Breast epithelium (tissue), 4 donors: ENCODE measurements around the gene SH2D3A. TPM values are rescaled to one million over a fixed set of nuclear protein-coding genes. Genes with fewer than 3 reads are reported as not detected.

ENCODE experiments used
- DNase-seq, 2 donors: peaks; one replicate each; pipeline ENCODE4 v3.0.0-alpha.2; 2019; ENCODE audit warnings: low spot score in 2 of 2
- H3K27ac ChIP-seq, 2 donors: fragments of 200-600 bp; sonication (generic) in 1 of 2; one replicate each; pipeline ENCODE4 v1.5.1; 2016 to 2019; ENCODE audit warnings: mild to moderate bottlenecking in 1 of 2
- H3K27me3 ChIP-seq, 2 donors: fragments of 200-600 bp; sonication (generic) in 1 of 2; one replicate each; pipeline versions ENCODE4 v1.5.1 to v1.6.0; 2017 to 2019; ENCODE audit warnings: control low read depth in 1 of 2, mild to moderate bottlenecking in 1 of 2
- H3K36me3 ChIP-seq: fragments of 200-600 bp; one replicate; pipeline ENCODE4 v1.5.1; 2019
- H3K4me1 ChIP-seq, 2 donors: fragments of 200-600 bp; sonication (generic); one replicate each; pipeline ENCODE4 v1.5.1; 2016 to 2019; ENCODE audit warnings: control low read depth in 1 of 2
- H3K4me3 ChIP-seq, 3 donors: fragments of 200-600 bp; sonication (generic); 1 replicate in 2 of 3; 2 replicates in 1 of 3; pipeline ENCODE4 v1.5.1; 2016 to 2019; ENCODE audit warnings: mild to moderate bottlenecking in 3 of 3, moderate library complexity in 2 of 3
- H3K9me3 ChIP-seq, 2 donors: fragments of 200-600 bp; sonication (generic) in 1 of 2; one replicate each; pipeline ENCODE4 v1.5.1; 2016 to 2019; ENCODE audit warnings: control low read depth in 1 of 2
- CTCF ChIP-seq, 3 donors: fragments of 450-650 bp; IDR thresholded peaks; one replicate each; pipeline ENCODE4 v1.5.1; 2016 to 2017; ENCODE audit warnings: antibody characterized with exemption in 3 of 3, mild to moderate bottlenecking in 3 of 3, moderate library complexity in 3 of 3
- POLR2A ChIP-seq: fragments of 450-650 bp; IDR thresholded peaks from one replicate; pipeline ENCODE4 v1.6.1; 2016; ENCODE audit warnings: antibody characterized with exemption, mild to moderate bottlenecking, moderate library complexity
- POLR2AphosphoS5 ChIP-seq, 3 donors: sonication (generic); formaldehyde crosslinking; IDR thresholded peaks; one replicate each; pipeline ENCODE4 v1.6.1; 2017; ENCODE audit warnings: antibody characterized with exemption in 3 of 3
- intact Hi-C: fragments of 100-400 bp; cut with DNase I; formaldehyde crosslinking; loops from one replicate; pipeline ENCODE4 v1.15.1; 2023; ENCODE audit warnings: low total_unique reads
- total RNA-seq, 3 donors: library from RNA; depleted of rRNA; stranded (reverse); fragments of >200 nt; gene quantifications; one replicate each; pipeline ENCODE4 v1.1.0, GENCODE V29; 2016

The SH2D3A gene
- total RNA-seq, 3 donors from 2014 or later = 0.96 to 38.2 (median 18.4) TPM

DNA sequence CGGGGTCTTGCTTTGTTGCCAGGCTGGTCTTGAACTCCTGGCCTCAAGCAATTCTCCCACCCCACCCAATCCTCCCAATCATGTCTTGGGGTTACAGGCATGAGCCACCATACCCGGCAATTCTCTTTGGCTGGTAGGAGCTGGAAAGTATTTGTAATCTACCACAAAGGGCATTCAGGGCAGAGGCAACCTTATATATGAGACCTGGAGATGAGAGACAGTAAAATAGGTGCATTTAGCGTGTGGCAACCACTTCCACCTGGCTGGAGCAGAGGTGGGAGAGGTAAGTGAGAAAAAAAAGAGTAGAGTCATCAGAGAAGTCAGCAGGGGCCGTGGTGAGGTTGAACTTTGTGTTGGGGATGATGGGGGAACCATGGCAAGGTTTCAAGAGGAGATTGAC is 42.0 kb upstream of the SH2D3A start:
- H3K9me3 ChIP-seq = no peaks in the 10 kb centered on the region
- DNase-seq = no peak
- H3K27me3 ChIP-seq = no peaks in the 10 kb centered on the region
- H3K36me3 ChIP-seq = no peaks in the 10 kb centered on the region
- intact Hi-C loops = no loop called here
- TF ChIP-seq CTCF (IDR thresholded peaks at IDR 0.05) = no peak
- TF ChIP-seq POLR2A = no peak
- no peak for TF ChIP-seq POLR2AphosphoS5 (IDR thresholded peaks at IDR 0.05)
- no peaks in the 10 kb centered on the region for H3K4me1 ChIP-seq
- no peak overlapping the region for H3K27ac ChIP-seq
- no peak overlapping the region for H3K4me3 ChIP-seq

GRCh38 chr19:6808494-6808893 is 41.3 kb upstream of the SH2D3A start:
- Histone ChIP-seq H3K4me1 (no peaks in the 10 kb centered on the region), H3K36me3 (no peaks in the 10 kb centered on the region), H3K27ac (no peak overlapping the region), H3K4me3 (no peak overlapping the region), H3K27me3 (no peaks in the 10 kb centered on the region), H3K9me3 (no peaks in the 10 kb centered on the region)
- no peak for TF ChIP-seq CTCF (IDR thresholded peaks at IDR 0.05)
- TF ChIP-seq POLR2A = no peak
- TF ChIP-seq POLR2AphosphoS5 (IDR thresholded peaks at IDR 0.05) = no peak
- DNase-seq = no peak
- intact Hi-C loops = no loop called here

- Histone ChIP-seq H3K9me3 (no peaks in the 10 kb centered on the region), H3K4me1 (no peaks in the 10 kb centered on the region), H3K36me3 (no peaks in the 10 kb centered on the region), H3K27ac (no peak overlapping the region), H3K27me3 (no peaks in the 10 kb centered on the region), H3K4me3 (no peak overlapping the region)
- intact Hi-C loops = no loop called here
- TF ChIP-seq CTCF (IDR thresholded peaks at IDR 0.05) = no peak
- no peak for TF ChIP-seq POLR2A
- TF ChIP-seq POLR2AphosphoS5 (IDR thresholded peaks at IDR 0.05) = no peak
- DNase-seq = no peak
Measured at GRCh38 chr19:6807291-6807690, 40.1 kb upstream of the SH2D3A start.

GRCh38 chr19:6806488-6806887 is 39.3 kb upstream of the SH2D3A start:
- intact Hi-C loops = no loop called here
- H3K4me1 ChIP-seq = no peaks in the 10 kb centered on the region
- H3K9me3 ChIP-seq = no peaks in the 10 kb centered on the region
- DNase-seq = no peak
- H3K27me3 ChIP-seq = no peaks in the 10 kb centered on the region
- no peak overlapping the region for H3K4me3 ChIP-seq
- H3K36me3 ChIP-seq = no peaks in the 10 kb centered on the region
- no peak overlapping the region for H3K27ac ChIP-seq
- TF ChIP-seq POLR2AphosphoS5 (IDR thresholded peaks at IDR 0.05) (no peak), CTCF (IDR thresholded peaks at IDR 0.05) (no peak), POLR2A (no peak)

DNA sequence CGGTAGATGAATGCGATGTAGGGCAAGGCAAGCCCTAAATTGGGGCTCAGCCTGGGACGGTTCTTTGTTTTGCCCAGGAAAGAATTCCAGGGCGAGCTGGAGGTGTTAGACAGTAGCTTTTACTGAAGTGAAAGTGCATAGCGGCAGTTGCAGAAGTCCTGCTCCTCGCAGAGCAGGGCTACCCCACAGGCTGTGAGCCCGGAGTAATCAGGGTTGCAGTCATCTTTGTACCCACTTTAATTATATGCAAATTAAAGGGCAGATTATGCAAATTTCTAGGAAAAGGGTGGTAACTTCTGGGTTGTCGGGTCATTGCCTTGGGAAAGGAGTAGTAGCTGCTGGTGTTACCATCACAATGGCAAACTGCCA is 35.8 kb upstream of the SH2D3A start:
- no peaks in the 10 kb centered on the region for H3K36me3 ChIP-seq
- intact Hi-C loops = no loop called here
- TF ChIP-seq POLR2A (no peak), POLR2AphosphoS5 (IDR thresholded peaks at IDR 0.05) (no peak), CTCF (IDR thresholded peaks at IDR 0.05) (no peak)
- no peaks in the 10 kb centered on the region for H3K9me3 ChIP-seq
- DNase-seq = no peak
- H3K27ac ChIP-seq = no peak overlapping the region
- no peaks in the 10 kb centered on the region for H3K4me1 ChIP-seq
- H3K27me3 ChIP-seq = no peaks in the 10 kb centered on the region
- H3K4me3 ChIP-seq = no peak overlapping the region
